ENCODE data around the gene PPP1R12A.

DNA sequence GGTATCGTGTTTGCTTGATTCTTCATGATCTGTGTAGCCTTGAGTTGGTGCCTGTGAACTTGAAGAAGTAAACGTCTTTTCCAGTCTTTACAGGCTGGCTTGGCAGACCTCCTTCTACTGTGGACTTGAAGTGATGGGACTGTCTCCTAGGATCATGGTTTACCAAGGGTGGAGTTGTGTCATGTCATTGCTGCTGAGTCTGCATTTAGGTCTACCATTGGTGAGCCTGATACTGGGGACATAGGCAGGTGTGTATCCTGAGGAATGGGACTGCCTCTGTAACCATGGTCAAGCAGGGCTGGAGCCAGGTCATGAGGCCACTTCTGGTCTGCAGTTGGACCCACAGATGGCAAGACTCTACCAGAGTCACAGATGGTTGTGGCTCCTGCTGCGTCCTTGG, 20.7 kb upstream of the PPP1R12A start:
- TF ChIP-seq XRCC5 (IDR thresholded peaks at IDR 0.05; ENCODE audit: low read depth, low read length) = no peak
- no peak for TF ChIP-seq HSF4 (CRISPR knock-in tag; IDR thresholded peaks at IDR 0.05; ENCODE audit: borderline replicate concordance)

Measured in K562 (cell line).